Erythroblast (primary cell): Measurements from ENCODE around the gene FCN1.

ENCODE experiments used
- DNase-seq, 2 experiments: peaks; one replicate each; lab custom pipeline; 2025; lab: John Stamatoyannopoulos, UW
- GATA1 ChIP-seq: IDR thresholded peaks from 2 replicates; pipeline ENCODE4 v1.6.1; 2011; ENCODE audit warnings: low read depth, mild to moderate bottlenecking, control low read depth, low read length, moderate library complexity
- POLR2A ChIP-seq: IDR thresholded peaks from 2 replicates; pipeline ENCODE4 v1.6.1; 2011; ENCODE audit warnings: mild to moderate bottlenecking, low read length

FCN1 gene

GRCh38 chr9:134936346-134937163 is 18.8 kb upstream of the FCN1 start:
- DNase-seq: no peak
- TF ChIP-seq POLR2A (no peak), GATA1 (no peak)

- TF ChIP-seq GATA1 (no peak), POLR2A (no peak)
- no peak for DNase-seq
Observed at GRCh38 chr9:134935701-134936345, 18.1 kb upstream of the FCN1 start.

GRCh38 chr9:134935056-134935640 is 17.4 kb upstream of the FCN1 start:
- DNase-seq: no peak
- TF ChIP-seq POLR2A (no peak), GATA1 (no peak)

- TF ChIP-seq GATA1: no peak
- TF ChIP-seq POLR2A: no peak
- DNase-seq: no peak
Observed at GRCh38 chr9:134933076-134933659, 15.5 kb upstream of the FCN1 start.

GRCh38 chr9:134932606-134933005 is 14.9 kb upstream of the FCN1 start:
- TF ChIP-seq POLR2A: no peak
- TF ChIP-seq GATA1: no peak
- no peak for DNase-seq

- DNase-seq: no peak
- TF ChIP-seq GATA1 (no peak), POLR2A (no peak)
Observed at GRCh38 chr9:134932171-134932570, 14.5 kb upstream of the FCN1 start.

GRCh38 chr9:134930398-134930797 is 12.7 kb upstream of the FCN1 start:
- TF ChIP-seq GATA1 (no peak), POLR2A (no peak)

GRCh38 chr9:134929193-134930158 is 11.8 kb upstream of the FCN1 start:
- no peak for TF ChIP-seq POLR2A
- no peak for TF ChIP-seq GATA1
- DNase-seq: no peak

More at GRCh38 chr9:134930398-134930797, 12.7 kb upstream of the FCN1 start:
- no peak for DNase-seq

- no peak for TF ChIP-seq POLR2A
- TF ChIP-seq GATA1: no peak
Observed at GRCh38 chr9:134928436-134929192, 10.9 kb upstream of the FCN1 start.

GRCh38 chr9:134925011-134925511 is 7.3 kb upstream of the FCN1 start:
- TF ChIP-seq POLR2A (no peak), GATA1 (no peak)
- DNase-seq: no peak

More at GRCh38 chr9:134928436-134929192, 10.9 kb upstream of the FCN1 start:
- no peak for DNase-seq

- TF ChIP-seq GATA1 (no peak), POLR2A (no peak)
- DNase-seq: no peak
Observed at GRCh38 chr9:134923466-134923865, 5.8 kb upstream of the FCN1 start.

GRCh38 chr9:134922932-134923240 is 5.2 kb upstream of the FCN1 start:
- DNase-seq: no peak
- TF ChIP-seq GATA1 (no peak), POLR2A (no peak)
